A549 treated with Mapracorat at 1 μM for 4 hours (cell line): ENCODE results near the gene NDUFAF2. TPM values are rescaled to one million over a fixed set of nuclear protein-coding genes. Genes with fewer than 3 reads are reported as not detected.

ENCODE experiments used
- total RNA-seq: library from RNA; stranded (reverse); fragments of 200-300 nt; extraction: Qiagen RNA extraction; gene quantifications from 5 replicates; pipeline ENCODE4 v1.2.3, GENCODE V29; 2022

The NDUFAF2 gene, protein sequence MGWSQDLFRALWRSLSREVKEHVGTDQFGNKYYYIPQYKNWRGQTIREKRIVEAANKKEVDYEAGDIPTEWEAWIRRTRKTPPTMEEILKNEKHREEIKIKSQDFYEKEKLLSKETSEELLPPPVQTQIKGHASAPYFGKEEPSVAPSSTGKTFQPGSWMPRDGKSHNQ
- 69.8 to 82.5 TPM (median 79.0 TPM) in 5 replicates for total RNA-seq

DNA sequence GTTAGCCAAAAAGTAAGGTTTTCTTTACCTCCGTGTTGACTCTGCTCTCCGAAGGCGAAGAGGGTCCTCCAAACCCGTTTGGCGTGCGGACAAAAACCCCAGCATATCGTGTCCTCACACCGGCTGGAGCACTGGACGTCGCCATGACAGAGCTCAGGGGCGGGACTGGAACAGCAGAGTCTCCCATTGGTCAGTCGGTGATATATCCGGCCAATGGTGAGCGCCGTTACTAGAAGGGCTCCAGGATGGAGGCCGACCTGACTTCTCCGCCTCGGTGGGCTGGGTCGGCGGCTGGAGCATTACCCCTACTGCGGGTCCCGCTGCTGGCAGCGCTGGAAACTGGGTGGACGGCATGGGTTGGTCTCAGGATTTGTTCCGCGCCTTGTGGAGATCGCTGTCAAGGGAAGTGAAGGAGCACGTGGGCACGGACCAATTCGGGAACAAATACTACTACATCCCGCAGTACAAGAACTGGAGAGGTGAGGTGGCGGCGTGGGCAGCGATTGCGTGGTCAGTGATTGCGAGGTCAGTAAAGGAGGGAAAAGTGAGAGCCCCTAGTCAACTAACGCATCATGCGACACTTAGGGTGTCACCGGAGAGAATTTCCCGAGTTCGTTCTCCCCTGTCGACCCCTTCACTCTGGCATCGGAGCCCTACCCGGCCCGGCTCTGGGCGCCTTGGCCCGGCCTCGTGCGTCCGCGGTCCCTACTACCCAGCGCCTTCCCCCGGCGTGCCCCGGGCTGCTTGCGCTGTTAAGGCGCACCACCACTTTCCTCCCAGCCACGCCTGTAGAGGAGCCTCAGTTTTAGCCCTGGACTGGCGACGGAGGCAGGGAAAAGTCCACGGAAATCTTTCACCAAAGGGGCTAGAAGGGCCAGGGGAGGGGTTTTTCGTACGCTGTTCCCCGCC lies at the start of gene NDUFAF2, which contains the start of gene ERCC8:
Gene NDUFAF2 (plus strand): TSS at position 302 of the 909 bp plus-strand sequence. CDS start 51 bp downstream, at position 353.
Gene ERCC8 (minus strand): TSS at position 167 of the 909 bp plus-strand sequence. CDS start 62 bp downstream, at position 105.

DNA sequence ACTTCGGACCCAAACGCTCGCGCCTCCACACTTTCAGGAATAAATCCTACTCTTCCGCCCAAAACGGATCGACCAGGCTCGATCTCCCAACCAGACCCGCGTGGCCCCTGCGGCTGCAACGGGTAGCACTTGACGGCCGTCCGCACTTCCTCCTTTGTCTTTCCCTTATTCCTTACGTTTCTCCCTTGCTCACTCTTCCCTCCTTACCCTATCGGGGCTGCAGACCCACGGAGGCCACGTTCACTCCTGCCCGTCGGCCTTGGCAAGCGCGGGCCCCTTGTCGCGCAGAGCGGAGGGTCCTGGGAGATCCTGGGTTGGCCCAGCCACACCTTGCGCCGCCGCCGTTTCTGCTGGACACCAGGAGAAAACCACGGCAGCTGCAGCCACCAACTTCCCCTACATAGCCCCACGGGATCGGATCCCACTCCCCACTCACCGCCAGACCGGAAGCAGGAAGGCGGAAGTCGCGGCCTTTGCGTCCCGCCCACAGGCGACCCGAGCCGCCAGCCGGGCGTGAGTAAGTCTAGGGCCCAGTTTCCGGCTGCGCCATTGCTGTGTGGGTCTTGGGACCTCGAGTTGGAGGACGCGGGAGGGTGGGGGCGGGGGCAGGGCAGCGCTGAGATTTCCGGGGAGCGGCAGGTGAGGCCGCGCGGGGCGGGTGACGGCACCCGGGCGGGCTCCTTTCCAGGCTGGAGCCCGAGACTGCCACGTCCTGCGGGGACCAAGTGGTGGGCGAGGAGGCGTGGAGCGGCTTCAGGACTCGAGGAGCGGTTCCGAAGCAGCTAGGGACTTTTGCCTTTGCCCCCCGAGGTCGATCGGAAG lies 217.2 kb downstream of the NDUFAF2 start, which contains the start of gene SMIM15:
Gene SMIM15 (minus strand): TSS at position 459 of the 822 bp plus-strand sequence. CDS start 2,297 bp downstream, outside the sequence.

Other genes with a start within 250 kb of the NDUFAF2 start
- 12.5 to 16.6 TPM (median 15.2 TPM) in 5 replicates for gene DEPDC1B, start 245.0 kb upstream of the NDUFAF2 start, total RNA-seq
- 8.7 to 12.5 TPM (median 10.8 TPM) in 5 replicates for gene ELOVL7, start 100.9 kb upstream of the NDUFAF2 start, total RNA-seq
- gene ERCC8, start 135 bp upstream of the NDUFAF2 start, total RNA-seq: 12.4 to 18.2 TPM (median 13.2 TPM) in 5 replicates
- 62.2 to 88.9 TPM (median 69.0 TPM) in 5 replicates for gene SMIM15, start 217.3 kb downstream of the NDUFAF2 start, total RNA-seq